Keratinocyte (primary cell): Measurements from ENCODE around the gene PIM2.
"Not testable (repeated sequence)": the region's sequence is repeated elsewhere in the genome, so short reads cannot be mapped to it uniquely, and the experiment has no call there.

Experiments used
- EZH2 ChIP-seq: IDR thresholded peaks from one replicate; pipeline ENCODE4 v1.6.1; 2012; ENCODE audit warnings: inconsistent platforms, mild to moderate bottlenecking, low read length, moderate library complexity
- TF ChIP-seq, protein P1 (sequence below), 3 experiments: IDR thresholded peaks in 1 of 3; conservative IDR thresholded peaks in 1 of 3; optimal IDR thresholded peaks in 1 of 3; 2 replicates in 2 of 3; 3 replicates in 1 of 3; pipeline versions ENCODE3 to v1.5.1; 2011; ENCODE audit warnings: low read length in 3 of 3, mild to moderate bottlenecking in 3 of 3, moderate library complexity in 2 of 3, control low read depth in 1 of 3, inconsistent platforms in 1 of 3; ENCODE audit not compliant: insufficient read depth in 2 of 3; ENCODE audit errors: extremely low read depth in 1 of 3

DNA sequence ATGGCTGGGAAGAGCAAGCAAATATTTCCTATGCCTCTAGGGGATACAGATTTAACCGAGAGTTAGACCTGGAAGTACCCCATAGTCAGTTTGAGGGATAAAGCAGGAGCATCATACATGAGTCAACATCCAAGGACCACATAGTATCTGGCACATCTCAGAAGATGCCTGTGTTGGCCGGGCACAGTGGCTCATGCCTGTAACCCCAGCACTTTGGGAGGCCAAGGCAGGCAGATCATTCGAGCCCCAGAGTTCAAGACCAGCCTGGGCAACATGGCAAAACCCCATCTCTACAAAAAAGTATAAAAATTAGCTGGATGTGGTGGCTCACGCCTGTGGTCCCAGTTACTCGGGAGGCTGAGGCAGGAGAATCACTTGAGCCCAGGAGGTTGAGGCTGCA, 32.2 kb downstream of the PIM2 start:
- TF ChIP-seq, protein P1, sequence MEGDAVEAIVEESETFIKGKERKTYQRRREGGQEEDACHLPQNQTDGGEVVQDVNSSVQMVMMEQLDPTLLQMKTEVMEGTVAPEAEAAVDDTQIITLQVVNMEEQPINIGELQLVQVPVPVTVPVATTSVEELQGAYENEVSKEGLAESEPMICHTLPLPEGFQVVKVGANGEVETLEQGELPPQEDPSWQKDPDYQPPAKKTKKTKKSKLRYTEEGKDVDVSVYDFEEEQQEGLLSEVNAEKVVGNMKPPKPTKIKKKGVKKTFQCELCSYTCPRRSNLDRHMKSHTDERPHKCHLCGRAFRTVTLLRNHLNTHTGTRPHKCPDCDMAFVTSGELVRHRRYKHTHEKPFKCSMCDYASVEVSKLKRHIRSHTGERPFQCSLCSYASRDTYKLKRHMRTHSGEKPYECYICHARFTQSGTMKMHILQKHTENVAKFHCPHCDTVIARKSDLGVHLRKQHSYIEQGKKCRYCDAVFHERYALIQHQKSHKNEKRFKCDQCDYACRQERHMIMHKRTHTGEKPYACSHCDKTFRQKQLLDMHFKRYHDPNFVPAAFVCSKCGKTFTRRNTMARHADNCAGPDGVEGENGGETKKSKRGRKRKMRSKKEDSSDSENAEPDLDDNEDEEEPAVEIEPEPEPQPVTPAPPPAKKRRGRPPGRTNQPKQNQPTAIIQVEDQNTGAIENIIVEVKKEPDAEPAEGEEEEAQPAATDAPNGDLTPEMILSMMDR (optimal IDR thresholded peaks at IDR 0.05 in 1 of 3, IDR thresholded peaks at IDR 0.05 in 1 of 3, conservative IDR thresholded peaks at IDR 0.05 in 1 of 3; ENCODE audit: extremely low read depth in 1 of 3, insufficient read depth in 2 of 3, low read length in 3 of 3), result not testable (repeated sequence)
- TF ChIP-seq EZH2, result not testable (repeated sequence)
